ENCODE measurements around the gene KCTD17. TPM values are rescaled to one million over a fixed set of nuclear protein-coding genes. Genes with fewer than 3 reads are reported as not detected.
"Not testable (repeated sequence)": the region's sequence is repeated elsewhere in the genome, so short reads cannot be mapped to it uniquely, and the experiment has no call there.

Gene KCTD17
- total RNA-seq, 1 experiment from 2014 or later, result 11.7 TPM

DNA sequence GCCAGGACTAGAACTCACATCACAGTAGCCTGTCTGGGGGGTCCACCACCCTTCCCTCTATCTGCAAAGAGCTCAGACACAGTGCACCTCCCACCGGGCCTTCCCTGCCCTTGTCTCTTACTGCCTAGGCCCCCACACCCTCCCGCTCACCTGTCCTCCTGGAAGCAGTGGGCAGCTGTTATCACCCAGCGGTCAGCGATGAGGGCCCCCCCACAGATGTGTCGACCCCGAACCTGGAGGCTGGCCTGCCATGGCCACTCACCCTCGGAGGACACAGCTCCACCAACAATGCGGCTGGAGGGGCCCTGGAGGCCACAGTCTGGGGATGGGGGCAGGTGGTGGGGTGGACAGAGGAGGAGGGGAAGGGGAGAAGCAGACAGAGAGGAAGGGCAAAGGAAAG, 18.8 kb downstream of the KCTD17 start:
- DNase-seq (ENCODE audit: unreplicated experiment), result no peak
- CTCF ChIA-PET, result interaction anchor here (1.1 kb wide), 1 partner anchor 26 kb away, joined by 3 read pairs; no protein-coding TSS in a partner anchor
- H3K9me3 Mint-ChIP-seq (ENCODE audit: unreplicated experiment), result no peaks in the 10 kb centered on the region
- BruUV-seq (replicated peaks), result no TSS peak
- intact Hi-C loops (cut with micrococcal nuclease), result no loop called here
- H3K4me1 Mint-ChIP-seq (ENCODE audit: insufficient read depth, unreplicated experiment), result no peaks in the 10 kb centered on the region
- H3K27me3 Mint-ChIP-seq (ENCODE audit: insufficient read depth, unreplicated experiment), result peaks cover 20% of the 10 kb centered on the region
- H3K36me3 Mint-ChIP-seq (ENCODE audit: insufficient read depth, unreplicated experiment), result no peaks in the 10 kb centered on the region
- H3K27ac Mint-ChIP-seq (ENCODE audit: low read depth, unreplicated experiment), result no peak overlapping the region
- TF ChIP-seq CTCF (IDR thresholded peaks at IDR 0.05; ENCODE audit: unreplicated experiment), result no peak
- POLR2A ChIA-PET, result no interaction called here
- no peak overlapping the region for H3K4me3 Mint-ChIP-seq (ENCODE audit: unreplicated experiment)

- CTCF ChIA-PET, result interaction anchor here (1.1 kb wide), 1 partner anchor 26 kb away, joined by 3 read pairs; no protein-coding TSS in a partner anchor
- no peak overlapping the region for H3K4me3 Mint-ChIP-seq (ENCODE audit: unreplicated experiment)
- H3K36me3 Mint-ChIP-seq (ENCODE audit: insufficient read depth, unreplicated experiment), result no peaks in the 10 kb centered on the region
- peaks cover 24% of the 10 kb centered on the region for H3K27me3 Mint-ChIP-seq (ENCODE audit: insufficient read depth, unreplicated experiment)
- no TSS peak for BruUV-seq (replicated peaks)
- no peaks in the 10 kb centered on the region for H3K9me3 Mint-ChIP-seq (ENCODE audit: unreplicated experiment)
- DNase-seq (ENCODE audit: unreplicated experiment), result no peak
- intact Hi-C loops (cut with micrococcal nuclease), result no loop called here
- POLR2A ChIA-PET, result no interaction called here
- H3K27ac Mint-ChIP-seq (ENCODE audit: low read depth, unreplicated experiment), result no peak overlapping the region
- TF ChIP-seq CTCF (IDR thresholded peaks at IDR 0.05; ENCODE audit: unreplicated experiment), result no peak
- no peaks in the 10 kb centered on the region for H3K4me1 Mint-ChIP-seq (ENCODE audit: insufficient read depth, unreplicated experiment)
Measured at GRCh38 chr22:37070744-37071143, 19.2 kb downstream of the KCTD17 start.

- POLR2A ChIA-PET; H3K4me3 Mint-ChIP-seq (ENCODE audit: unreplicated experiment); DNase-seq (ENCODE audit: unreplicated experiment); BruUV-seq (replicated peaks); H3K36me3 Mint-ChIP-seq (ENCODE audit: insufficient read depth, unreplicated experiment); H3K9me3 Mint-ChIP-seq (ENCODE audit: unreplicated experiment); intact Hi-C loops (cut with micrococcal nuclease); H3K27ac Mint-ChIP-seq (ENCODE audit: low read depth, unreplicated experiment); H3K4me1 Mint-ChIP-seq (ENCODE audit: insufficient read depth, unreplicated experiment): not testable (repeated sequence)
- H3K27me3 Mint-ChIP-seq (ENCODE audit: insufficient read depth, unreplicated experiment), result peaks cover 21% of the 10 kb centered on the region
- CTCF ChIA-PET, result interaction anchor here (0.5 kb wide), 1 partner anchor 384 kb away, joined by 3 read pairs; no protein-coding TSS in a partner anchor
Measured at GRCh38 chr22:37071850-37072592, 20.5 kb downstream of the KCTD17 start.

- intact Hi-C loops (cut with micrococcal nuclease), result no loop called here
- ChIA-PET CTCF (no interaction called here), POLR2A (no interaction called here)
- no peak overlapping the region for H3K27ac Mint-ChIP-seq (ENCODE audit: low read depth, unreplicated experiment)
- BruUV-seq (replicated peaks), result no TSS peak
- H3K4me3 Mint-ChIP-seq (ENCODE audit: unreplicated experiment), result no peak overlapping the region
- no peaks in the 10 kb centered on the region for H3K4me1 Mint-ChIP-seq (ENCODE audit: insufficient read depth, unreplicated experiment)
- no peak for TF ChIP-seq CTCF (IDR thresholded peaks at IDR 0.05; ENCODE audit: unreplicated experiment)
- H3K36me3 Mint-ChIP-seq (ENCODE audit: insufficient read depth, unreplicated experiment), result no peaks in the 10 kb centered on the region
- no peak for DNase-seq (ENCODE audit: unreplicated experiment)
- no peaks in the 10 kb centered on the region for H3K9me3 Mint-ChIP-seq (ENCODE audit: unreplicated experiment)
- H3K27me3 Mint-ChIP-seq (ENCODE audit: insufficient read depth, unreplicated experiment), result peaks cover 19% of the 10 kb centered on the region
Measured at GRCh38 chr22:37072673-37073072, 21.1 kb downstream of the KCTD17 start.
